NK-92 treated with Interleukin-12 subunit alpha and Interleukin-12 subunit beta, amount 100 ng/mL, for 24 hours (cell line): Measurements from ENCODE around the gene RNU1-4.
"Not testable (repeated sequence)": the region's sequence is repeated elsewhere in the genome, so short reads cannot be mapped to it uniquely, and the experiment has no call there.

Experiments
- DNase-seq: peaks from one replicate; lab custom pipeline; 2025; lab: John Stamatoyannopoulos, UW

Gene RNU1-4

DNA sequence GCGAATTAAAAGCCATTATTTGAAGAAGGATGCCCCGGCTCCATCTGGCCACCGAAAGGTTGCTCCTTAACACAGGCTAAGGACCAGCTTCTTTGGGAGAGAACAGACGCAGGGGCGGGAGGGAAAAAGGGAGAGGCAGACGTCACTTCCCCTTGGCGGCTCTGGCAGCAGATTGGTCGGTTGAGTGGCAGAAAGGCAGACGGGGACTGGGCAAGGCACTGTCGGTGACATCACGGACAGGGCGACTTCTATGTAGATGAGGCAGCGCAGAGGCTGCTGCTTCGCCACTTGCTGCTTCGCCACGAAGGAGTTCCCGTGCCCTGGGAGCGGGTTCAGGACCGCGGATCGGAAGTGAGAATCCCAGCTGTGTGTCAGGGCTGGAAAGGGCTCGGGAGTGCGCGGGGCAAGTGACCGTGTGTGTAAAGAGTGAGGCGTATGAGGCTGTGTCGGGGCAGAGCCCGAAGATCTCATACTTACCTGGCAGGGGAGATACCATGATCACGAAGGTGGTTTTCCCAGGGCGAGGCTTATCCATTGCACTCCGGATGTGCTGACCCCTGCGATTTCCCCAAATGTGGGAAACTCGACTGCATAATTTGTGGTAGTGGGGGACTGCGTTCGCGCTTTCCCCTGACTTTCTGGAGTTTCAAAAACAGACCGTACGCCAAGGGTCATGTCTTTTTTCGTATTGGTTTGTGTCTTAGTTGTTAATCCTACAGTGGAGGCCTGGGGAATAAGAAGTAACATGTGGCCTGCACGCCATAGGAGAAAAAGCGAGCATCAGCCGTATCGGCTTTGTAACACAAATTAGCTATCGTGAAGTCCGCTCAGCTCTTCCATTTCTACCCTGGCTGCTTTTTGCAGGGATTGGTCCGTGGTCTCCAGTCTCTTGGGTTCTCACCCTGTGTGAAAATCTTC is at the start of gene RNU1-4:
TSS of gene RNU1-4 (plus strand) at position 470 of the 918 bp plus-strand sequence.
- DNase-seq = not testable (repeated sequence)

DNA sequence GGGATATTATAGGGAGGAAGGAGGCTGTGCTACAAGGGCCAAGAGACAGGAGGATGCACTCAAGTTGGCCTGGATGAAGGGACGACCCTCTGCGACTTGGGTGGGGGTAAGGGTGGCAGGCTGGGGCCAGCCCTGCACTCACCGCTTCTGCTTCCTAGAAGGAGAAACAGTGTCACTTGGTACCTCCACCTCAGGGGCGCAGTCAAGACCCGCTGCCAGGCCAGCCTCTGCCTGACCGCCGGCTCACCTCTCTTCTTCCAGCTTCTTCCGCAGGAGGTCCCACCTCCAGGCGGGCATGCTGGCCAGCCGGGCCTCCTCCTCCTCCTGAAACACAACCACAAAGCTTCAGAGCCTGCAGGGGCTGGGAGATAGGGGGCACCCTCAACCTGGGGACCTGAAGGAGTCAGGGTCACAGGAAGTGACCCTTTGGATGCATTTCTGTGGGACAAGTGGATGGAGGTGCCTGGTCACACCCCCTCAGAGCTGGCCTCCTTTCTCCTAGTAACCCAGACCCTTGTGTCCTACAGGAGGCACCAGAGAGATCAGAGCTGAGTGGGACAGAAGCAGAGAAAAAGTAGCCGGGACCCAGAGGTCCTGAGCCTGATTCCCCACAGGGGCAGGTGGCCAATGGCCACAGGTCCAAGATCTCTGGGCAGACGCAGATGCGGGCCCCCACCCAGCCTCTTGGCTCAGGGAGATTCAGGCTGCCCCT is 49.2 kb upstream of the RNU1-4 start:
- DNase-seq = not testable (repeated sequence)

GRCh38 chr1:16692283-16692682 is 48.0 kb upstream of the RNU1-4 start:
- not testable (repeated sequence) for DNase-seq

GRCh38 chr1:16692717-16693448 is 47.4 kb upstream of the RNU1-4 start:
- DNase-seq = not testable (repeated sequence)

DNA sequence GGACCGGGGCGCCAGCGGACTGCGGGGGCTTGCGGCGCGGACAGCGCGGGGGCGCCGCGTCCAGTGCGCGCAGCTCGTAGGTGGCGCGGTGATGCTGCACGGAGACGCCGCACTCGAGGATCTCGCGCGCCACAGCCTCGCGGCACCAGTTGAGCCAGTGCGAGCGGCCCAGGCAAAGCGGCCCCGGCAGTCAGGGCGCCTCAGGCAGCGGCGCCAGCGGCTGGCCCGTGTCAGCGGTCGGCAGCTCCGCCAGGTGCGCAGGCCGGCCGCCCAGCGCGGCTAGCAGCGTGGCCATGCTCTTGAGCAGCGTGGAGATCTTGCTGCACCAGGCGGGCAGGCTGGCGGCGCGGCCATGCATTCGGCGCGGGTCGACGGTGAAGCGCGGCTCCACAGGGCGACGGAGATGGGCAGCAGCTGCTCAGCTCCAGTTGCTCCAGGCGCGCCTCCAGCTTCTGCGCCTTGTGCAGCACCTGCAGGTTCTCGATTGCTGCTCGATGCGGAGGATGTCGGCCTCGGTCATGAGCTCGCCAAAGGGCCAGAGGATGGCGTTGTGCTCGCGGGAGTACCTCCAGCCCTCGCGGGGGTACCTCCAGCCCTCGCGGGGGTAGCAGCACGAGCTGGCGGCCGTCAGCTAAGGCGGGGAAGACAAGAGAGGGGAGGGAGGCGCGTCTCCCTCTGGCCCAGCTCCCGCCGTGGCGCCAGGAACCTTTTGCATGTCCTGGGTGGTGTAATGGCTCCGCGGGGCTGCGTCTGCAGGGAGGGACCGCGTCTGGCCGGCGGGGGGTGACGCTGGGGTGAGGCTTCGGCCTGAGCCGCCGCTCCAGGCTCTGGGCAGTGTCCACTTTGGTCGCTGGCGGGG is 46.6 kb upstream of the RNU1-4 start:
- DNase-seq = not testable (repeated sequence)

GRCh38 chr1:16694308-16694702 is 46.0 kb upstream of the RNU1-4 start:
- not testable (repeated sequence) for DNase-seq

- not testable (repeated sequence) for DNase-seq
Measured at GRCh38 chr1:16696507-16697150, 43.7 kb upstream of the RNU1-4 start.

DNA sequence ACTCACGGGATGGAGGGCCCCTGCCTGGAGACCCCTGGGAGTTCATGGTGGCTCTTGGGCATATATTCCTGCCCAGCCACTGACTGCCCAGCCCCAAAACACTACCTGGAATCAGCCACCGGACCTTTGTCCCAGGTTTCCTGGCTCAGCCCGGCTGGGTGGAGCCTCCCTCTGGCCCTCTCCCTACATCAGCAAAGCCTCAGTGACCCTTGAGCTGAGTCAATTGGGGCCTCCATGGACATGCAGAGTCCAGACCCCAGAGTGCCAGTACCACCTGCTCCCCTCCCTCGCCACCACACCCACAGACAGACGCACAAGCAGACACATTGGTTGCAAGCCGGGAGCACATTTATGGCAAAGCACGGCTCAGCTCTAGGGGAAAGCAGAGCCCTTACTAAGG is 43.2 kb upstream of the RNU1-4 start:
- not testable (repeated sequence) for DNase-seq

DNA sequence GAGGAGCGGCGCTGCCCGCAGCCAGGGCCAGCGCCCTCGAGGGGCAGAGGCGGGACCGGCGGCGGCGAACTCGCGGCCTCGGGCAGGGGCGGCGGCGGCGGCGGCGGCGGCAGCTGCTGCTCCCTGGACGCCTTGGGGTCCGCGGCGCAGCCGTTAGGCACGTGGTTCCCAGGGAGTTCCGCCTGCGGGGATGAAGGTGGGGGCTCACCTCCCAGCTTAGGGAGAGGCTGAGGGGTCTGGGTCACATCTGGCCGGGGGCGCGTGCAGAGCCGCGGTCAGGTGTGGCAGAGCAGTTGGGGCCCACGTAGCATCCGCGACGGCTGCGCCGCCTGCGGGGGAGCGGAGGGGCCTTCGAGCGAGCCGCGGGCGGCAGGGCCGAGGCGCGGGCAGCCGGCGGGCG is 40.9 kb upstream of the RNU1-4 start:
- DNase-seq = not testable (repeated sequence)

DNA sequence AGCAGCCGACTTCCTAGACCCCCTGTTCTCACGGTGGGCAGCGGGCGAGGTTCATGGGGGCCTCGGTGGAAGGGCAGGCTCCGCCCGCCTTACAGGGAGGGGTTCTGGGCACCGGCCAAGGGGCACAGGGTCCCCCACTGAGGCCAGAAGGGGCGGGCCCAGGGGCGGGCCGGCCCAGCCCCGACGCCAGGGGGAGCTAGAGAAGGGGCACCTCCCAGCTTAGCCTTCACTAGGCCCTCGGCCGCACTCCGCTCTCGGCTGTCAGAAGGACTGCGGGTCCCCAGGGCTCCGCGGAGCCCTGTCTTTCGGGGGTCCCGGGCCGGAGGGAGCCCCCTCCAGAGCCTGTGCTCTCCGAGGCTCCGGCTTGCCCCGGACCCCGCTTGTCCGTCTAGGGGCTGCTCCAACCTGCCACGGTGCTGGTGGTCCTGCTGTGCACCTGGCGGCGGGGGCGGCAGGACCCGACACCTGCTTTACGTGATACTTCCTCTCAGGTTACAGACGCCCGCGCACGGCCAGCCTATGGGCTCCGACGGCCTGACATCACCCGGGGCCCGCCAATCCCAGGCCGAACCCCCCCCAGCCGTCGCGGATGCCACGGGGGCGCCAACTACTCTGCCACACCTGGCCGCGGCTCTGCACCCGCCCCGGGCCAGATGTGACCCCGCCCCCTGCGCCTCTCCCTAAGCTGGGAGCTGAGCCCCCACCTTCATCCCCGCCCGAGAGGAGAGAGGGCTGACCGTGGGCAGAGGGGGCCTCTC is 40.0 kb upstream of the RNU1-4 start:
- not testable (repeated sequence) for DNase-seq

- not testable (repeated sequence) for DNase-seq
Measured at GRCh38 chr1:16701189-16701588, 39.1 kb upstream of the RNU1-4 start.

DNA sequence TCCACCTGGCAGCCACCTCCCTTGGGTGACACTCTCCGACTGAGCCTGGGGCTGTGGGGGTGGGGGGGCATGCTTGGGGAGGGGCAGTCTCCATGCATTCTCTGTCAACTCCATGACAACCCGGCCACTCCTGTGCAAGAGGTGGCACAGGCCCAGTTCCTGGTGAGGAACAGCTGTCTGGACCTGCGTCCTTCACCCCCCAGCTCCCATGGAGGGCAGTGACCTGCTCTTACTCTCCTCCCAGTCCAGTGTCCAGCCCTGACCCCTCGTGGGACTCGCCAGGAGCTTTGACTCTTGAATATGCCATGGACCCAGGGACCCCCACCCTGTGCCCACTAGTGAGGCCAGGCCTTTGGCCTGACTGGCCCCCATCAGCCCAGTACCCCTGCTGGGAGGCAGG is 38.0 kb upstream of the RNU1-4 start:
- not testable (repeated sequence) for DNase-seq

DNA sequence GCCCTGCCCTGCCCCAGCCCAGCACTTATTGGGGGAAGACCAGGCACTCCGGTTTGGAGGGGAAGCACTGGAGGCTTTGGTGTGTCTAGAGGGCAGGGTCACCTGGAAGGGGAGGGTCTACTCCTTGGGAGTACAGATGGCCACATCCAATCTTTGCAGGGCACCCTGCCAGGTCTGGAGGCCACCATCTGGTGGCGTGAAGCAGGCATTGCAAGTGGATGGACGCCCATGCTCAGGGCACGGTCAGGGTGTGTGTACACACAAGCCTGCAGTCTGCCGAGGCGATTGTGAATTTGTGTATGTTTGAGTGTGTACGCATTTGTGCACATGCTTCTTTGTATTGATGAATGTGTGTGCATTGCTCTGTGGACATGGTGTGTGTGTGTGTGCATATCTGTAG is 37.2 kb upstream of the RNU1-4 start:
- not testable (repeated sequence) for DNase-seq

DNA sequence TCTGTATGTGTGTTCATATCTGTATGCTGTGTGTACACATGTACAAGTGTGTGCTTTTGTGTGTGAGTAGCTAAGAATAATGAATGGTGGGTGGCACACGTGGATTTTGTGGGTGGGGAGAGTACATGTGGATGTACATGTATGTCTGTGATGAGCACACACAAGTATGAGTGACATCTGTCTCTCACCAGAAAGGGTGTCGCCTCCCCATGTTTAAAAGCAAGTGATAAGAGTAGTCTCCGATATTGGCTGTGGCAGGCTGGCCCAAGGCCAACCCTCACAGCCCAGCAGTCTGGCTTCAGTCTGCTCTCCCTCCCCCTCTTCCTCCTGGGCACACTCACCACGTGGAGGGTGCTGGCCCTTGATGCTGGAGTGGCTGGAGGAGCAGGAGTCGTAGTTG is 36.7 kb upstream of the RNU1-4 start:
- not testable (repeated sequence) for DNase-seq

GRCh38 chr1:16704076-16704475 is 36.2 kb upstream of the RNU1-4 start:
- DNase-seq = not testable (repeated sequence)

DNA sequence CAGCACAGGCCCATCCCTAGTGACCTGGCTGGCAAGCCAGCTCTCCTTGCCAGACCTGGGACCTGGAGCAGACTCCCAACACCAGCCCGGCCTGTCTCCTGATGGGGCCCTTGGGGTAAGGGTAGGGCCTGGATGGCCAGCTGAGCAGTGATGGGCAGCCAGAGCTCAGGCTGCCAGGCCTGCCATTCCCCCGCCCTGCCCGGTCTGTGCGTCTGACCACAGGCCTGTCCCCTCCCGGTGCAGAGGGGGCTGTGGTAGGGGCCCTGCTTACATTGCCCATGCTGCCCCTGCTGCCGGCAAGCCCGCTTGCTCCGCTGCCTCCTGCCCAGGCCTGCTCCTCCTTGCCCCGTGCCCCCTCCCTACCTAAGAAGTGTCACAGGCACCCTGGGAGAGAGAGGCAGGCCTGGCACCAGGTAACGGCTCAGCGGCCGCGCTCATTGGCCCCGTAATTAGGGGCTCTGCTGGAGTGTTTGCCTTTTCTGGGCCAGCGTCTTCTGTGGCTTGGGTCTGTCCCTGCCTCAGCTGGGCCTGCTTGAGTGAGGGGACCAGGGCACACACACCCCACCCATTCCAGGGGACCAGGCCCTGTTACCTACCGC is 35.7 kb upstream of the RNU1-4 start:
- not testable (repeated sequence) for DNase-seq

- DNase-seq = not testable (repeated sequence)
Measured at GRCh38 chr1:16706302-16706701, 34.0 kb upstream of the RNU1-4 start.

GRCh38 chr1:16707130-16708093 is 32.9 kb upstream of the RNU1-4 start:
- not testable (repeated sequence) for DNase-seq
